Naive thymus-derived CD8-positive, alpha-beta T cell (primary cell): Measurements from ENCODE around the gene CATSPERD. TPM values are rescaled to one million over a fixed set of nuclear protein-coding genes. Genes with fewer than 3 reads are reported as not detected.

Experiments
- ATAC-seq, 2 donors: fragments of 150-1000 bp; cut with Tn5 transposase in 1 of 2; sonication (Bioruptor Pico), chemical (Tn5 transposase) in 1 of 2; 1 replicate in 1 of 2; 2 replicates in 1 of 2; pipeline ENCODE4 v1.10.0; 2021; ENCODE audit warnings: mild to moderate bottlenecking in 2 of 2, moderate library complexity in 2 of 2
- POLR2A ChIA-PET: fragments of 350-600 bp; sonication (Branson Sonifier 250); formaldehyde crosslinking; loops from one replicate; lab custom pipeline; 2021; ENCODE audit warnings: antibody characterized with exemption; lab: Charles Lee
- DNase-seq, 10 donors: peaks; one replicate each; pipeline versions ENCODE4 v3.0.0 to v3.0.0-alpha.2; 2020 to 2022
- H3K27ac Mint-ChIP-seq, 10 donors: one replicate each; pipeline ENCODE4 v1.8.0; 2020 to 2022; ENCODE audit warnings: mild to moderate bottlenecking in 10 of 10, mixed read lengths in 10 of 10, moderate library complexity in 4 of 10, inconsistent platforms in 1 of 10
- H3K27me3 Mint-ChIP-seq, 5 donors: one replicate each; pipeline ENCODE4 v1.8.0; 2021 to 2022; ENCODE audit warnings: mixed read lengths in 5 of 5
- H3K36me3 Mint-ChIP-seq, 3 donors: one replicate each; pipeline ENCODE4 v1.8.0; 2020 to 2022; ENCODE audit warnings: mixed read lengths in 3 of 3, mild to moderate bottlenecking in 2 of 3, inconsistent platforms in 1 of 3
- H3K4me1 Mint-ChIP-seq, 4 donors: one replicate each; pipeline ENCODE4 v1.8.0; 2021 to 2022; ENCODE audit warnings: mixed read lengths in 4 of 4
- H3K4me3 Mint-ChIP-seq, 10 donors: one replicate each; pipeline ENCODE4 v1.8.0; 2020 to 2022; ENCODE audit warnings: mild to moderate bottlenecking in 10 of 10, mixed read lengths in 10 of 10, moderate library complexity in 6 of 10, inconsistent platforms in 1 of 10
- H3K9me3 Mint-ChIP-seq, 9 donors: one replicate each; pipeline ENCODE4 v1.8.0; 2020 to 2022; ENCODE audit warnings: mixed read lengths in 9 of 9, mild to moderate bottlenecking in 3 of 9, inconsistent platforms in 1 of 9, moderate library complexity in 1 of 9
- polyA plus RNA-seq, 3 donors: library from polyadenylated mRNA; unstranded; fragments of 300-500 nt; fragmentation: Illumina TruSeq; gene quantifications; one replicate each; pipeline ENCODE4 v1.2.3, GENCODE V29; 2021
- total RNA-seq, 8 experiments: library from RNA in 2 of 8; stranded (reverse) in 2 of 8; gene quantifications; one replicate each; pipeline ENCODE4 v1.2.3 and lab custom pipeline; 2021 to 2026

The CATSPERD gene
- total and polyA plus RNA-seq, 5 experiments from 2014 or later, result not detected

GRCh38 chr19:5823579-5824281, 103.3 kb downstream of the CATSPERD start:
- ATAC-seq (no peak), DNase-seq (no peak)
- Mint-ChIP-seq H3K4me1 (peaks cover 14 to 21% (median 17%) of the 10 kb centered on the region in 4 donors), H3K27ac (peak overlapping the region in 4 of 10 donors; percentile 19 to 71 (median 40)), H3K9me3 (no peaks in the 10 kb centered on the region), H3K27me3 (peaks cover 0 to 3% (median 2%) of the 10 kb centered on the region in 5 donors), H3K36me3 (no peaks in the 10 kb centered on the region), H3K4me3 (peak overlapping the region in 1 of 10 donors; percentile 8)
- POLR2A ChIA-PET, result interaction anchor here (1.2 kb wide), 1 partner anchor 19 kb away, joined by 4 read pairs; no protein-coding TSS in a partner anchor

GRCh38 chr19:5824751-5825150, 104.3 kb downstream of the CATSPERD start:
- DNase-seq (no peak), ATAC-seq (no peak)
- Mint-ChIP-seq H3K4me1 (peaks cover 14 to 22% (median 17%) of the 10 kb centered on the region in 4 donors), H3K9me3 (no peaks in the 10 kb centered on the region), H3K27me3 (peaks cover 0 to 3% (median 2%) of the 10 kb centered on the region in 5 donors), H3K36me3 (no peaks in the 10 kb centered on the region), H3K27ac (peak overlapping the region in 2 of 10 donors; percentile 59 to 62), H3K4me3 (no peak overlapping the region)
- POLR2A ChIA-PET, result interaction anchor here (1.2 kb wide), 1 partner anchor 20 kb away, joined by 4 read pairs; no protein-coding TSS in a partner anchor

- Mint-ChIP-seq H3K4me3 (no peak overlapping the region), H3K4me1 (peaks cover 13 to 22% (median 18%) of the 10 kb centered on the region in 4 donors), H3K27ac (peak overlapping the region in 1 of 10 donors; percentile 14), H3K36me3 (no peaks in the 10 kb centered on the region), H3K9me3 (no peaks in the 10 kb centered on the region), H3K27me3 (peaks cover 0 to 3% (median 2%) of the 10 kb centered on the region in 5 donors)
- no peak for DNase-seq
- POLR2A ChIA-PET, result interaction anchor here (1.2 kb wide), 1 partner anchor 21 kb away, joined by 4 read pairs; no protein-coding TSS in a partner anchor
- no peak for ATAC-seq
Observed at GRCh38 chr19:5825178-5825577, 104.7 kb downstream of the CATSPERD start.

GRCh38 chr19:5826531-5827341, 106.3 kb downstream of the CATSPERD start:
- Mint-ChIP-seq H3K36me3 (no peaks in the 10 kb centered on the region), H3K4me1 (peaks cover 10 to 22% (median 19%) of the 10 kb centered on the region in 4 donors), H3K27me3 (no peaks in the 10 kb centered on the region), H3K27ac (peak overlapping the region; percentile 73 to 99 (median 94)), H3K9me3 (no peaks in the 10 kb centered on the region), H3K4me3 (peak overlapping the region; percentile 71 to 98 (median 90))
- ATAC-seq (peak in 1 of 2 donors; percentile 7), DNase-seq (peak in 7 of 10 donors; percentile 33 to 60 (median 42))
- POLR2A ChIA-PET, result interaction anchor here (0.6 to 3.2 kb wide), 9 partner anchors 20 to 196 kb away, joined by 3 to 71 read pairs (median 8); partner anchors contain the start of genes NDUFA11, NRTN, RANBP3 and RPL36

GRCh38 chr19:5827342-5827890, 107.0 kb downstream of the CATSPERD start:
- no peaks in the 10 kb centered on the region for H3K36me3 Mint-ChIP-seq
- H3K9me3 Mint-ChIP-seq, result no peaks in the 10 kb centered on the region
- POLR2A ChIA-PET, result interaction anchor here (0.5 to 3.2 kb wide), 24 partner anchors 11 to 599 kb away, joined by 3 to 71 read pairs (median 6); partner anchors contain the start of genes CATSPERD, DUS3L, FUT6 and LONP1
- peaks cover 10 to 22% (median 19%) of the 10 kb centered on the region in 4 donors for H3K4me1 Mint-ChIP-seq
- H3K4me3 Mint-ChIP-seq, result peak overlapping the region; percentile 71 to 98 (median 90)
- DNase-seq (no peak), ATAC-seq (no peak)
- H3K27me3 Mint-ChIP-seq, result no peaks in the 10 kb centered on the region
- H3K27ac Mint-ChIP-seq, result peak overlapping the region; percentile 73 to 100 (median 96)

GRCh38 chr19:5827891-5828660, 107.6 kb downstream of the CATSPERD start:
- Mint-ChIP-seq H3K27me3 (no peaks in the 10 kb centered on the region), H3K27ac (peak overlapping the region; percentile 94 to 100 (median 98)), H3K4me1 (peaks cover 10 to 22% (median 19%) of the 10 kb centered on the region in 4 donors), H3K4me3 (peak overlapping the region; percentile 93 to 100 (median 97)), H3K9me3 (no peaks in the 10 kb centered on the region), H3K36me3 (no peaks in the 10 kb centered on the region)
- ATAC-seq (peak; percentile 81 to 84), DNase-seq (peak; percentile 87 to 97 (median 94))
- POLR2A ChIA-PET, result interaction anchor here (0.5 to 3.2 kb wide), 26 partner anchors 10 to 598 kb away, joined by 3 to 71 read pairs (median 6); partner anchors contain the start of genes CATSPERD, DUS3L, FUT6 and LONP1

Other genes with a start within 250 kb of the CATSPERD start
- 1 to 10 TPM; 2.2 to 2.3 TPM for gene TINCR, start 152.7 kb upstream of the CATSPERD start, total RNA-seq
- gene TINCR, start 152.7 kb upstream of the CATSPERD start, polyA plus RNA-seq, result under 1 TPM in 1 of 3 donors, not detected in 2; 0.09 TPM
- 100 to 1,000 TPM; 218 to 221 TPM for gene SAFB2, start 97.9 kb upstream of the CATSPERD start, total RNA-seq
- gene SAFB2, start 97.9 kb upstream of the CATSPERD start, polyA plus RNA-seq, result 10 to 100 TPM; 25.8 to 47.4 (median 28.7) TPM
- 100 to 1,000 TPM; 188 to 191 TPM for gene SAFB, start 97.6 kb upstream of the CATSPERD start, total RNA-seq
- 100 to 1,000 TPM in 1 of 3 donors, 10 to 100 TPM in 2; 28.6 to 135 (median 59.3) TPM for gene SAFB, start 97.6 kb upstream of the CATSPERD start, polyA plus RNA-seq
- 10 to 100 TPM; 40.1 to 40.6 TPM for gene MICOS13, start 40.1 kb upstream of the CATSPERD start, total RNA-seq
- gene MICOS13, start 40.1 kb upstream of the CATSPERD start, polyA plus RNA-seq, result 100 to 1,000 TPM in 2 of 3 donors, 10 to 100 TPM in 1; 95.5 to 110 (median 102) TPM
- 1 to 10 TPM; 2.8 to 4.1 TPM for gene HSD11B1L, start 39.6 kb upstream of the CATSPERD start, total RNA-seq
- 1 to 10 TPM; 5.5 to 6.0 (median 5.7) TPM for gene HSD11B1L, start 39.6 kb upstream of the CATSPERD start, polyA plus RNA-seq
- gene RPL36, start 30.3 kb upstream of the CATSPERD start, total RNA-seq, result 1,000 to 10,000 TPM; 1,442 to 1,445 TPM
- gene RPL36, start 30.3 kb upstream of the CATSPERD start, polyA plus RNA-seq, result 1,000 to 10,000 TPM; 2,357 to 2,883 (median 2,631) TPM
- gene LONP1, start 491 bp upstream of the CATSPERD start, total RNA-seq, result 10 to 100 TPM; 74.3 to 75.3 TPM
- gene LONP1, start 491 bp upstream of the CATSPERD start, polyA plus RNA-seq, result 10 to 100 TPM; 19.9 to 45.5 (median 21.6) TPM
- gene PRR22, start 64.1 kb downstream of the CATSPERD start, total RNA-seq, result 1 to 10 TPM; 8.9 to 10.0 TPM
- not detected for gene PRR22, start 64.1 kb downstream of the CATSPERD start, polyA plus RNA-seq
- 100 to 1,000 TPM; 113 to 116 TPM for gene DUS3L, start 70.5 kb downstream of the CATSPERD start, total RNA-seq
- gene DUS3L, start 70.5 kb downstream of the CATSPERD start, polyA plus RNA-seq, result 10 to 100 TPM; 26.3 to 43.2 (median 41.1) TPM
- under 1 TPM; 0.82 to 0.88 TPM for gene NRTN, start 84.4 kb downstream of the CATSPERD start, total RNA-seq
- gene NRTN, start 84.4 kb downstream of the CATSPERD start, polyA plus RNA-seq, result under 1 TPM; 0.19 to 0.88 (median 0.81) TPM
- not detected for gene FUT6, start 119.1 kb downstream of the CATSPERD start, total RNA-seq
- gene FUT6, start 119.1 kb downstream of the CATSPERD start, polyA plus RNA-seq, result not detected
- gene FUT3, start 130.8 kb downstream of the CATSPERD start, total RNA-seq, result under 1 TPM in 1 of 2 experiments, not detected in 1; 0.16 TPM
- not detected for gene FUT3, start 130.8 kb downstream of the CATSPERD start, polyA plus RNA-seq
- gene FUT5, start 149.9 kb downstream of the CATSPERD start, total RNA-seq, result under 1 TPM; 0.34 to 0.38 TPM
- under 1 TPM in 1 of 3 donors, not detected in 2; 0.10 TPM for gene FUT5, start 149.9 kb downstream of the CATSPERD start, polyA plus RNA-seq
- 100 to 1,000 TPM; 116 to 131 TPM for gene NDUFA11, start 183.2 kb downstream of the CATSPERD start, total RNA-seq
- 100 to 1,000 TPM; 374 to 404 (median 395) TPM for gene NDUFA11, start 183.2 kb downstream of the CATSPERD start, polyA plus RNA-seq
- gene VMAC, start 184.2 kb downstream of the CATSPERD start, total RNA-seq, result 10 to 100 TPM; 32.7 to 34.5 TPM
- 1 to 10 TPM; 6.2 to 8.4 (median 7.0) TPM for gene VMAC, start 184.2 kb downstream of the CATSPERD start, polyA plus RNA-seq
- 10 to 100 TPM; 55.9 to 58.3 TPM for gene CAPS, start 193.6 kb downstream of the CATSPERD start, total RNA-seq
- gene CAPS, start 193.6 kb downstream of the CATSPERD start, polyA plus RNA-seq, result 1 to 10 TPM; 1.3 to 2.8 (median 2.0) TPM